Midbrain (tissue), 1 donor: ENCODE results near the gene KCNJ6.
"Not testable (repeated sequence)": the region's sequence is repeated elsewhere in the genome, so short reads cannot be mapped to it uniquely, and the experiment has no call there.

Experiments
- DNase-seq: peaks from one replicate; lab custom pipeline; 2025; lab: John Stamatoyannopoulos, UW

KCNJ6 gene

GRCh38 chr21:37732927-37733326 lies 183.3 kb downstream of the KCNJ6 start:
- no peak for DNase-seq

- DNase-seq: no peak
These were observed 192.1 kb downstream of the KCNJ6 start for GRCh38 chr21:37724201-37724600.

GRCh38 chr21:37717534-37717933 lies 198.7 kb downstream of the KCNJ6 start:
- DNase-seq: no peak

GRCh38 chr21:37712569-37712934 lies 203.7 kb downstream of the KCNJ6 start:
- DNase-seq: not testable (repeated sequence)

GRCh38 chr21:37711836-37712568 lies 204.3 kb downstream of the KCNJ6 start:
- peak; percentile 40 for DNase-seq

- no peak for DNase-seq
These were observed 204.9 kb downstream of the KCNJ6 start for GRCh38 chr21:37711286-37711829.

GRCh38 chr21:37710546-37711285 lies 205.5 kb downstream of the KCNJ6 start:
- no peak for DNase-seq

GRCh38 chr21:37704751-37705150 lies 211.5 kb downstream of the KCNJ6 start:
- no peak for DNase-seq

- DNase-seq: no peak
These were observed 214.0 kb downstream of the KCNJ6 start for GRCh38 chr21:37702241-37702640.

- peak; percentile 15 for DNase-seq
These were observed 215.5 kb downstream of the KCNJ6 start for GRCh38 chr21:37700641-37701202.

GRCh38 chr21:37699024-37699775 lies 217.1 kb downstream of the KCNJ6 start:
- no peak for DNase-seq

GRCh38 chr21:37696936-37697335 lies 219.3 kb downstream of the KCNJ6 start:
- no peak for DNase-seq

- no peak for DNase-seq
These were observed 221.1 kb downstream of the KCNJ6 start for GRCh38 chr21:37695111-37695510.

GRCh38 chr21:37688952-37689659 lies 227.2 kb downstream of the KCNJ6 start:
- DNase-seq: no peak

GRCh38 chr21:37686991-37687810 lies 229.1 kb downstream of the KCNJ6 start:
- no peak for DNase-seq

- no peak for DNase-seq
These were observed 231.7 kb downstream of the KCNJ6 start for GRCh38 chr21:37684547-37684946.

- no peak for DNase-seq
These were observed 232.2 kb downstream of the KCNJ6 start for GRCh38 chr21:37684115-37684493.

GRCh38 chr21:37683396-37684114 lies 232.7 kb downstream of the KCNJ6 start:
- no peak for DNase-seq

GRCh38 chr21:37682966-37683365 lies 233.3 kb downstream of the KCNJ6 start:
- no peak for DNase-seq

- DNase-seq: no peak
These were observed 239.3 kb downstream of the KCNJ6 start for GRCh38 chr21:37677006-37677405.
